Breast epithelium (tissue), 3 donors: ENCODE results near the gene MAGI3.

Experiments
- CTCF ChIP-seq, 3 donors: fragments of 450-650 bp; IDR thresholded peaks; one replicate each; pipeline ENCODE4 v1.5.1; 2016 to 2017; ENCODE audit warnings: antibody characterized with exemption in 3 of 3, mild to moderate bottlenecking in 3 of 3, moderate library complexity in 3 of 3
- POLR2A ChIP-seq: fragments of 450-650 bp; IDR thresholded peaks from one replicate; pipeline ENCODE4 v1.6.1; 2016; ENCODE audit warnings: antibody characterized with exemption, mild to moderate bottlenecking, moderate library complexity

DNA sequence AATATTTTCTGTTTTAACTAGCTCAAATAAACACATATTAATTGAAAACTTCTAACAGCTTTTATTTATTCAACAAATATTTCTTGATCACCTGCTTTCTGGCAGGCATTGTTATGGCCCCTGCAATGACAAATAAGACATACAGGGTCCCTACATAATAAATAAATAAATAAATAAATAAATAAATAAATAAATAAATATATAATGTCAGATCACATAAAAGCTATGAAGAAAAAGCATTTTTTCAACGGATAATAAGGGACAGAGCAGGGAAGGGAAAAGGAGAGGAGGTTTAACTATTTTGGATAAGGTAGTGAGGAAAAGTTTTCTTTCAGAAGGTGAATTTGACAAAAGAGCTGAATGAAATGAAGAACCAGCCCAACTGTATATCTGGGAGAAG, 115.0 kb downstream of the MAGI3 start:
- TF ChIP-seq CTCF (IDR thresholded peaks at IDR 0.05) (no peak), POLR2A (no peak)
